ENCODE data around the gene CBFA2T3.
"Not testable (repeated sequence)": the region's sequence is repeated elsewhere in the genome, so short reads cannot be mapped to it uniquely, and the experiment has no call there.

The CBFA2T3 gene

DNA sequence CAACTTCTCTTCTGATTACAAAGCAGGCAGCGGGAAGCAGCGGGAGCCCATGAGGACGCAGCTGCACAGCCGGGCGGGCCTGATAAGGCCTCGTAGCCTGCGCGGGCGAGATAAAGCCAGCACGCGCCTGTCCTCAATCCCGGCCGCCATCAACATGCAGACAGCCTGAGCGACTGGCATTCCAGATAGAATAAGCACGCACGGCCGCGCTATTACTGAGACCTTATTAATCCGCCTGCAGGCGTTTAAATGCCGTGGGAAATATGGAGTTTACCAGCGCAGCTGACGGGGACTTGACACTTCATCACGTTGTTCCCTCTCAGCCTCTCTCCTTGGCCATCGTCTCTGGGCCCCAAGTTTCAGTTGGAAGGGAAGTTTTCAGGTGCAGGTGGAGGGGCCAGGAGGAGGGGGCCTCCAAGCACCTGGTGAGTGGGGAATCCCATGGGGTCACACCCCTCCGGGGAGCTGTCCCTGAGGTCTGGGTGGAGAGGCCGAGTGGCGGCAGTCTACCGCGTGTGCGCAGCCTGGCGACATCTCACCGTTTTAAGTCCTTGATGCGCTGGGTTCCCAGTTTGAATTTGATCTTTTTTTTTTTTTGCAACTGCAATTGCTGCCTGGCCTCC, 27.3 kb upstream of the CBFA2T3 start:
- ATAC-seq (ENCODE audit: insufficient read depth, low read depth) (no peak), DNase-seq (no peak)
- H3K4me3 ChIP-seq (ENCODE audit: low read depth in 1 of 2, low read length in 2 of 2): no peak overlapping the region
- H3K36me3 ChIP-seq (ENCODE audit: insufficient read depth, low read length): no peaks in the 10 kb centered on the region
- peaks cover 2% of the 10 kb centered on the region for H3K9me3 ChIP-seq (ENCODE audit: insufficient read depth, low read length, severe bottlenecking)
- H4K20me1 ChIP-seq (ENCODE audit: insufficient read depth, low read length): no peaks in the 10 kb centered on the region; the same call in 1 of the 2 replicates
- H3K4me2 ChIP-seq (ENCODE audit: insufficient read depth, low read length): no peak overlapping the region
- no peak overlapping the region for H2AFZ ChIP-seq (ENCODE audit: low read depth, low read length)
- TF ChIP-seq, protein P1, sequence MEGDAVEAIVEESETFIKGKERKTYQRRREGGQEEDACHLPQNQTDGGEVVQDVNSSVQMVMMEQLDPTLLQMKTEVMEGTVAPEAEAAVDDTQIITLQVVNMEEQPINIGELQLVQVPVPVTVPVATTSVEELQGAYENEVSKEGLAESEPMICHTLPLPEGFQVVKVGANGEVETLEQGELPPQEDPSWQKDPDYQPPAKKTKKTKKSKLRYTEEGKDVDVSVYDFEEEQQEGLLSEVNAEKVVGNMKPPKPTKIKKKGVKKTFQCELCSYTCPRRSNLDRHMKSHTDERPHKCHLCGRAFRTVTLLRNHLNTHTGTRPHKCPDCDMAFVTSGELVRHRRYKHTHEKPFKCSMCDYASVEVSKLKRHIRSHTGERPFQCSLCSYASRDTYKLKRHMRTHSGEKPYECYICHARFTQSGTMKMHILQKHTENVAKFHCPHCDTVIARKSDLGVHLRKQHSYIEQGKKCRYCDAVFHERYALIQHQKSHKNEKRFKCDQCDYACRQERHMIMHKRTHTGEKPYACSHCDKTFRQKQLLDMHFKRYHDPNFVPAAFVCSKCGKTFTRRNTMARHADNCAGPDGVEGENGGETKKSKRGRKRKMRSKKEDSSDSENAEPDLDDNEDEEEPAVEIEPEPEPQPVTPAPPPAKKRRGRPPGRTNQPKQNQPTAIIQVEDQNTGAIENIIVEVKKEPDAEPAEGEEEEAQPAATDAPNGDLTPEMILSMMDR (IDR thresholded peaks at IDR 0.05; ENCODE audit: borderline replicate concordance, extremely low read depth, low read length, poor library complexity, severe bottlenecking): no peak
- TF ChIP-seq EZH2 (IDR thresholded peaks at IDR 0.05; ENCODE audit: borderline replicate concordance, low read depth, low read length, severe bottlenecking): no peak
- H3K9ac ChIP-seq (ENCODE audit: low read depth, low read length): no peak overlapping the region
- H3K27me3 ChIP-seq (ENCODE audit: insufficient read depth, low read length, poor library complexity): no peaks in the 10 kb centered on the region
- H3K79me2 ChIP-seq (ENCODE audit: insufficient read depth, low read length): no peaks in the 10 kb centered on the region
- no peaks in the 10 kb centered on the region for H3K4me1 ChIP-seq (ENCODE audit: insufficient read depth, low read length)
- H3K27ac ChIP-seq (ENCODE audit: low read length): no peak overlapping the region

DNA sequence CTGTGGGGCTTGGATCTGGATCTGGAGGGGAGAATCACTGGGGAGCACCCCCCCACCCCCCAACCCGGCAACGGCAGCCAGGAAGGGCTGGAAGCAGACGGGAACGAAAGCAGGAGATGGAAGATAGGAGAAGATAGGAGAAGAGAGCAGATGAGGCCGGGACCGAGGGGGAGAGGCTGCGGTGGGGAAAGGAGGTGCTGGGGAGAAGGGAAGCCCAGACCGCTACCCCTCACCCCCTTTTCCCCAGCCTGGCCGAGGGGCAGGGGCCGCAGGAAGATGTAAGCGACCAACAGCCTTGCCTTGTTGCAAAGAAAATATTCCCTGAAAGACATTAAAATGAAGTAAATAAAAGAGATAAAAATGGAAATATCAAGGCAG, 26.8 kb upstream of the CBFA2T3 start:
- no peak for ATAC-seq (ENCODE audit: insufficient read depth, low read depth)
- no peak overlapping the region for H3K27ac ChIP-seq (ENCODE audit: low read length)

DNA sequence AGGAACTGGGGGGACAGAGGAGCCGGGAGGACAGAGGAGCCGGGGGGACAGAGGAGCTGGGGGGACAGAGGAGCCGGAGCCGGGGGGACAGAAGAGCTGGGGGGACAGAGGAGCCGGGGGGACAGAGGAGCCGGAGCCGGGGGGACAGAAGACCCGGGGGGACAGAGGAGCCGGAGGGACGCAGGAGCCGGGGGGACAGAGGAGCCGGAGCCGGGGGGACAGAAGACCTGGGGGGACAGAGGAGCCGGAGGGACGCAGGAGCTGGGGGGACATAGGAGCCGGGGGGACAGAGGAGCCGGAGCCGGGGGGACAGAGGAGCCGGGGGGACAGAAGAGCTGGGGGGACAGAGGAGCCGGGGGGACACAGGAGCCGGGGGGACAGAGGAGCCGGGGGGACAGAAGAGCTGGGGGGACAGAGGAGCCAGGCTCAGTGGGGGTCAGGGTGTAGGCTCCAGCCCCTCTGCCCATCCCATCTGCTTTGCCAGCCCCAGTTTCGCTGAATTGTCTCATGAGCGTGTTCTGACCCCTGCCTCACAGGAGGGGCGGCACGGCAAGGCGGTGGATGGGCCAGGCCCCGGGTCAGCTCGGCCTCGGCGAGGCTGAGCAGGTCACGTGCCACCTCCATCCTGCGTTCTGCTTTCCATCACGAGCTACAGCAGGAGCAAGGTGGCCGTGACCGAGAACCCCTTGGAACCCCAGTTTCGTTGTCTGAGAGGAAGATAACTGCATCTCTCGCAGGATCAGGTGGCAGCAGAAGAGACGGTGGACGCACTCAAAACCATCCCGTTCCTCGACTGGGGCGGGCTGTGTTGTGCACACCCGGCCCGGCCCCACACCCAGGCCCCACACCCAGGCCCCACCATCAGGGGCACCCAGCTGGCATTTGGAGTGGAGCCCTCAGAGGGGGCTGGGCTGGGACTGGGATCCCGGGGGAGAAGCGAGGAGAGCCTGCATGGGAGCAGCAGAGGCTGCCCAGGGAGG, 26.1 kb upstream of the CBFA2T3 start:
- Histone ChIP-seq H3K9ac (ENCODE audit: low read depth, low read length) (no peak overlapping the region), H3K4me2 (ENCODE audit: insufficient read depth, low read length) (no peak overlapping the region), H3K27ac (ENCODE audit: low read length) (no peak overlapping the region), H3K4me3 (ENCODE audit: low read depth in 1 of 2, low read length in 2 of 2) (no peak overlapping the region), H3K79me2 (ENCODE audit: insufficient read depth, low read length) (no peaks in the 10 kb centered on the region), H3K4me1 (ENCODE audit: insufficient read depth, low read length) (no peaks in the 10 kb centered on the region), H4K20me1 (ENCODE audit: insufficient read depth, low read length) (no peaks in the 10 kb centered on the region; the same call in 1 of the 2 replicates), H3K36me3 (ENCODE audit: insufficient read depth, low read length) (no peaks in the 10 kb centered on the region), H2AFZ (ENCODE audit: low read depth, low read length) (no peak overlapping the region), H3K9me3 (ENCODE audit: insufficient read depth, low read length, severe bottlenecking) (peaks cover 7% of the 10 kb centered on the region), H3K27me3 (ENCODE audit: insufficient read depth, low read length, poor library complexity) (no peaks in the 10 kb centered on the region)
- no peak for ATAC-seq (ENCODE audit: insufficient read depth, low read depth)
- TF ChIP-seq, protein P1 (IDR thresholded peaks at IDR 0.05; ENCODE audit: borderline replicate concordance, extremely low read depth, low read length, poor library complexity, severe bottlenecking): no peak
- TF ChIP-seq EZH2 (IDR thresholded peaks at IDR 0.05; ENCODE audit: borderline replicate concordance, low read depth, low read length, severe bottlenecking): no peak
- no peak for DNase-seq

More for the DNA sequence above, 26.8 kb upstream of the CBFA2T3 start:
- no peak for DNase-seq
- H4K20me1 ChIP-seq (ENCODE audit: insufficient read depth, low read length): no peaks in the 10 kb centered on the region; the same call in 1 of the 2 replicates
- H3K4me2 ChIP-seq (ENCODE audit: insufficient read depth, low read length): no peak overlapping the region
- H3K4me1 ChIP-seq (ENCODE audit: insufficient read depth, low read length): no peaks in the 10 kb centered on the region
- H2AFZ ChIP-seq (ENCODE audit: low read depth, low read length): no peak overlapping the region
- H3K4me3 ChIP-seq (ENCODE audit: low read depth in 1 of 2, low read length in 2 of 2): no peak overlapping the region
- H3K36me3 ChIP-seq (ENCODE audit: insufficient read depth, low read length): no peaks in the 10 kb centered on the region
- peaks cover 4% of the 10 kb centered on the region for H3K9me3 ChIP-seq (ENCODE audit: insufficient read depth, low read length, severe bottlenecking)
- H3K27me3 ChIP-seq (ENCODE audit: insufficient read depth, low read length, poor library complexity): no peaks in the 10 kb centered on the region
- H3K9ac ChIP-seq (ENCODE audit: low read depth, low read length): no peak overlapping the region
- TF ChIP-seq, protein P1 (IDR thresholded peaks at IDR 0.05; ENCODE audit: borderline replicate concordance, extremely low read depth, low read length, poor library complexity, severe bottlenecking): no peak
- no peak for TF ChIP-seq EZH2 (IDR thresholded peaks at IDR 0.05; ENCODE audit: borderline replicate concordance, low read depth, low read length, severe bottlenecking)
- no peaks in the 10 kb centered on the region for H3K79me2 ChIP-seq (ENCODE audit: insufficient read depth, low read length)

DNA sequence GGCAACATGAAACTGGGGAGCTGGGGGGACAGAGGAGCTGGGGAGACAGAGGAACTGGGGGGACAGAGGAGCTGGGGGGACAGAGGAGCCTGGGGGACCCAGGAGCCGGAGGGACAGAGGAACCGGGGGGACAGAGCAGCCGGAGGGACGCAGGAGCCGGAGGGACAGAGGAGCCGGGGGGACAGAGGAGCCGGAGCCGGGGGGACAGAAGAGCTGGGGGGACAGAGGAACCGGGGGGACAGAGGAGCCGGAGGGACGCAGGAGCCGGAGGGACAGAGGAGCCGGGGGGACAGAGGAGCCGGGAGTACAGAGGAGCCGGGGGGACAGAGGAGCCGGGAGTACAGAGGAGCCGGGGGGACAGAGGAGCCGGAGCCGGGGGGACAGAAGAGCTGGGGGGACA, 25.1 kb upstream of the CBFA2T3 start:
- DNase-seq; H3K4me3 ChIP-seq (ENCODE audit: low read depth in 1 of 2, low read length in 2 of 2); H2AFZ ChIP-seq (ENCODE audit: low read depth, low read length); H3K79me2 ChIP-seq (ENCODE audit: insufficient read depth, low read length); H3K27ac ChIP-seq (ENCODE audit: low read length); H4K20me1 ChIP-seq (ENCODE audit: insufficient read depth, low read length); H3K4me1 ChIP-seq (ENCODE audit: insufficient read depth, low read length); H3K27me3 ChIP-seq (ENCODE audit: insufficient read depth, low read length, poor library complexity); H3K4me2 ChIP-seq (ENCODE audit: insufficient read depth, low read length); H3K36me3 ChIP-seq (ENCODE audit: insufficient read depth, low read length); ATAC-seq (ENCODE audit: insufficient read depth, low read depth); H3K9ac ChIP-seq (ENCODE audit: low read depth, low read length): not testable (repeated sequence)
- peaks cover 17% of the 10 kb centered on the region for H3K9me3 ChIP-seq (ENCODE audit: insufficient read depth, low read length, severe bottlenecking)

Data from DND-41 (cell line).